Measurements from ENCODE around the gene GUK1. TPM values are rescaled to one million over a fixed set of nuclear protein-coding genes. Genes with fewer than 3 reads are reported as not detected.

The GUK1 gene
- polyA plus RNA-seq, 1 donor from 2014 or later = 502 TPM

DNA sequence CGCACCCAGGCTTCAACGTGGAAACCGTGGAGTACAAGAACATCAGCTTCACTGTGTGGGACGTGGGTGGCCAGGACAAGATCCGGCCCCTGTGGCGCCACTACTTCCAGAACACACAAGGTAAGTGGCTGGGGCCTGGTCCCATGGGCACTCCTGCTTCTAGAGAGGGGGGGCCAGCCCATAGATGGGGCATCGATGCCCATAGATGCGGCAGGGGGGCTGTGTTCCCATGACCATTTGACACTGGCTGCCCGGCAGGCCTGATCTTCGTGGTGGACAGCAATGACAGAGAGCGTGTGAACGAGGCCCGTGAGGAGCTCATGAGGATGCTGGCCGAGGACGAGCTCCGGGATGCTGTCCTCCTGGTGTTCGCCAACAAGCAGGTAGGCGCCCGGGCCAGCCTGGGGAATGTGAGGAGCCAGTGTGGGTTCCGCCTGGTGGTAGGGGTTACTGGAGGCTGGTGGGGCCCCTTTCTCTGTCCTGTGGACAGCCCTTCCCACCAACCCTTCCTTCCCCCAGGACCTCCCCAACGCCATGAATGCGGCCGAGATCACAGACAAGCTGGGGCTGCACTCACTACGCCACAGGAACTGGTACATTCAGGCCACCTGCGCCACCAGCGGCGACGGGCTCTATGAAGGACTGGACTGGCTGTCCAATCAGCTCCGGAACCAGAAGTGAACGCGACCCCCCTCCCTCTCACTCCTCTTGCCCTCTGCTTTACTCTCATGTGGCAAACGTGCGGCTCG is 42.6 kb upstream of the GUK1 start:
- Histone ChIP-seq H3K79me2 (replicated peaks; ENCODE audit: insufficient read depth, low read length) (peaks cover 54% of the 10 kb centered on the region), H3K9me2 (ENCODE audit: insufficient read depth, low read length) (no peaks in the 10 kb centered on the region), H3K27me3 (ENCODE audit: insufficient read depth, low read depth, low read length) (no peaks in the 10 kb centered on the region), H3K9ac (ENCODE audit: low read length) (no peak overlapping the region), H3K4me2 (ENCODE audit: low read length) (no peak overlapping the region), H3K9me3 (ENCODE audit: low read length) (peaks cover 4% of the 10 kb centered on the region), H2AFZ (ENCODE audit: low read depth, low read length) (no peak overlapping the region), H3K4me3 (ENCODE audit: low read length) (no peak overlapping the region), H4K20me1 (ENCODE audit: insufficient read depth) (no peaks in the 10 kb centered on the region), H3F3A (ENCODE audit: insufficient read depth, low read length, poor library complexity, severe bottlenecking) (no peaks in the 10 kb centered on the region), H3K36me3 (ENCODE audit: insufficient read depth, low read length) (peaks cover 15% of the 10 kb centered on the region), H3K27ac (ENCODE audit: low read length) (no peak overlapping the region)
- TF ChIP-seq EP300 (conservative IDR thresholded peaks at IDR 0.05; ENCODE audit: poor library complexity, severe bottlenecking) (no peak), EZH2 (IDR thresholded peaks at IDR 0.05; ENCODE audit: borderline replicate concordance, insufficient read depth, low read length, poor library complexity, severe bottlenecking) (no peak), POLR2AphosphoS5 (IDR thresholded peaks at IDR 0.05) (no peak), TAF1 (IDR thresholded peaks at IDR 0.05; ENCODE audit: low read depth) (no peak)
- TF ChIP-seq, protein P1, sequence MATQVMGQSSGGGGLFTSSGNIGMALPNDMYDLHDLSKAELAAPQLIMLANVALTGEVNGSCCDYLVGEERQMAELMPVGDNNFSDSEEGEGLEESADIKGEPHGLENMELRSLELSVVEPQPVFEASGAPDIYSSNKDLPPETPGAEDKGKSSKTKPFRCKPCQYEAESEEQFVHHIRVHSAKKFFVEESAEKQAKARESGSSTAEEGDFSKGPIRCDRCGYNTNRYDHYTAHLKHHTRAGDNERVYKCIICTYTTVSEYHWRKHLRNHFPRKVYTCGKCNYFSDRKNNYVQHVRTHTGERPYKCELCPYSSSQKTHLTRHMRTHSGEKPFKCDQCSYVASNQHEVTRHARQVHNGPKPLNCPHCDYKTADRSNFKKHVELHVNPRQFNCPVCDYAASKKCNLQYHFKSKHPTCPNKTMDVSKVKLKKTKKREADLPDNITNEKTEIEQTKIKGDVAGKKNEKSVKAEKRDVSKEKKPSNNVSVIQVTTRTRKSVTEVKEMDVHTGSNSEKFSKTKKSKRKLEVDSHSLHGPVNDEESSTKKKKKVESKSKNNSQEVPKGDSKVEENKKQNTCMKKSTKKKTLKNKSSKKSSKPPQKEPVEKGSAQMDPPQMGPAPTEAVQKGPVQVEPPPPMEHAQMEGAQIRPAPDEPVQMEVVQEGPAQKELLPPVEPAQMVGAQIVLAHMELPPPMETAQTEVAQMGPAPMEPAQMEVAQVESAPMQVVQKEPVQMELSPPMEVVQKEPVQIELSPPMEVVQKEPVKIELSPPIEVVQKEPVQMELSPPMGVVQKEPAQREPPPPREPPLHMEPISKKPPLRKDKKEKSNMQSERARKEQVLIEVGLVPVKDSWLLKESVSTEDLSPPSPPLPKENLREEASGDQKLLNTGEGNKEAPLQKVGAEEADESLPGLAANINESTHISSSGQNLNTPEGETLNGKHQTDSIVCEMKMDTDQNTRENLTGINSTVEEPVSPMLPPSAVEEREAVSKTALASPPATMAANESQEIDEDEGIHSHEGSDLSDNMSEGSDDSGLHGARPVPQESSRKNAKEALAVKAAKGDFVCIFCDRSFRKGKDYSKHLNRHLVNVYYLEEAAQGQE (IDR thresholded peaks at IDR 0.05; ENCODE audit: borderline replicate concordance) = no peak

DNA sequence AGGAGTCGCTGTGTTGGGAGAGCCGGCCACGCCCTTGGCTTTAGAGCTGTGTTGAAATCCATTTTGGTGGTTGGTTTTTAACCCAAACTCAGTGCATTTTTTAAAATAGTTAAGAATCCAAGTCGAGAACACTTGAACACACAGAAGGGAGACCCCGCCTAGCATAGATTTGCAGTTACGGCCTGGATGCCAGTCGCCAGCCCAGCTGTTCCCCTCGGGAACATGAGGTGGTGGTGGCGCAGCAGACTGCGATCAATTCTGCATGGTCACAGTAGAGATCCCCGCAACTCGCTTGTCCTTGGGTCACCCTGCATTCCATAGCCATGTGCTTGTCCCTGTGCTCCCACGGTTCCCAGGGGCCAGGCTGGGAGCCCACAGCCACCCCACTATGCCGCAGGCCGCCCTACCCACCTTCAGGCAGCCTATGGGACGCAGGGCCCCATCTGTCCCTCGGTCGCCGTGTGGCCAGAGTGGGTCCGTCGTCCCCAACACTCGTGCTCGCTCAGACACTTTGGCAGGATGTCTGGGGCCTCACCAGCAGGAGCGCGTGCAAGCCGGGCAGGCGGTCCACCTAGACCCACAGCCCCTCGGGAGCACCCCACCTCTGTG is 41.7 kb upstream of the GUK1 start:
- H3F3A ChIP-seq (ENCODE audit: insufficient read depth, low read length, poor library complexity, severe bottlenecking) = no peaks in the 10 kb centered on the region
- H3K27ac ChIP-seq (ENCODE audit: low read length) = no peak overlapping the region
- H3K79me2 ChIP-seq (replicated peaks; ENCODE audit: insufficient read depth, low read length) = peaks cover 45% of the 10 kb centered on the region
- no peak overlapping the region for H3K4me3 ChIP-seq (ENCODE audit: low read length)
- H3K9me2 ChIP-seq (ENCODE audit: insufficient read depth, low read length) = no peaks in the 10 kb centered on the region
- H4K20me1 ChIP-seq (ENCODE audit: insufficient read depth) = no peaks in the 10 kb centered on the region
- peaks cover 15% of the 10 kb centered on the region for H3K36me3 ChIP-seq (ENCODE audit: insufficient read depth, low read length)
- H2AFZ ChIP-seq (ENCODE audit: low read depth, low read length) = no peak overlapping the region
- H3K27me3 ChIP-seq (ENCODE audit: insufficient read depth, low read depth, low read length) = no peaks in the 10 kb centered on the region
- no peak for TF ChIP-seq TAF1 (IDR thresholded peaks at IDR 0.05; ENCODE audit: low read depth)
- TF ChIP-seq EZH2 (IDR thresholded peaks at IDR 0.05; ENCODE audit: borderline replicate concordance, insufficient read depth, low read length, poor library complexity, severe bottlenecking) = no peak
- TF ChIP-seq POLR2AphosphoS5 (IDR thresholded peaks at IDR 0.05) = no peak
- TF ChIP-seq MXI1 (conservative IDR thresholded peaks at IDR 0.05; ENCODE audit: poor library complexity, severe bottlenecking) = no peak
- no peak overlapping the region for H3K4me2 ChIP-seq (ENCODE audit: low read length)
- H3K9ac ChIP-seq (ENCODE audit: low read length) = no peak overlapping the region
- peaks cover 4% of the 10 kb centered on the region for H3K9me3 ChIP-seq (ENCODE audit: low read length)

DNA sequence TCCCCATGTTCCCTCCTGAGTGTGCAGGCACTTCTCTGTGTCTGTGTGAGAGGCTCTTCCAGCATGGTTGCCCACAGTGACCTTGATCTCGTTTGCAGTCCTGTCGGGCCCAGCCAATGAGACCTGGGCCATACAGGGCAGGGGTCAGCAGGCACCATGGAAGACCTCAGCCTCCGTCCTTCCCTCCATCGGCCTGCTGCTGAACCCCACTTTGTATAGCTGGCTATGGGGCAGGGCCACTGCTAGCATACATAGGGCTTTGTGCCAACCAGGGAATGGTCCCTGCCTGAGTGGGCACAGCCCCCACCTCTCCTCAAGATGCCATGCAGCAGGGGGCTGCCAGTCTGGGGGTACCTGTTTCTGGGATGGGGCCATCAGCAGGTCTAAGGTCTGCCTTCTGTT is 40.7 kb upstream of the GUK1 start:
- no peak overlapping the region for H3K4me3 ChIP-seq (ENCODE audit: low read length)
- peaks cover 36% of the 10 kb centered on the region for H3K79me2 ChIP-seq (replicated peaks; ENCODE audit: insufficient read depth, low read length)
- TF ChIP-seq TAF1 (IDR thresholded peaks at IDR 0.05; ENCODE audit: low read depth) (no peak), MXI1 (conservative IDR thresholded peaks at IDR 0.05; ENCODE audit: poor library complexity, severe bottlenecking) (no peak), EZH2 (IDR thresholded peaks at IDR 0.05; ENCODE audit: borderline replicate concordance, insufficient read depth, low read length, poor library complexity, severe bottlenecking) (no peak), SMC3 (conservative IDR thresholded peaks at IDR 0.05; ENCODE audit: poor library complexity) (no peak), RAD21 (conservative IDR thresholded peaks at IDR 0.05) (no peak), EP300 (conservative IDR thresholded peaks at IDR 0.05; ENCODE audit: poor library complexity, severe bottlenecking) (no peak)
- TF ChIP-seq, protein P1 (IDR thresholded peaks at IDR 0.05; ENCODE audit: borderline replicate concordance) = no peak
- TF ChIP-seq, protein P2, sequence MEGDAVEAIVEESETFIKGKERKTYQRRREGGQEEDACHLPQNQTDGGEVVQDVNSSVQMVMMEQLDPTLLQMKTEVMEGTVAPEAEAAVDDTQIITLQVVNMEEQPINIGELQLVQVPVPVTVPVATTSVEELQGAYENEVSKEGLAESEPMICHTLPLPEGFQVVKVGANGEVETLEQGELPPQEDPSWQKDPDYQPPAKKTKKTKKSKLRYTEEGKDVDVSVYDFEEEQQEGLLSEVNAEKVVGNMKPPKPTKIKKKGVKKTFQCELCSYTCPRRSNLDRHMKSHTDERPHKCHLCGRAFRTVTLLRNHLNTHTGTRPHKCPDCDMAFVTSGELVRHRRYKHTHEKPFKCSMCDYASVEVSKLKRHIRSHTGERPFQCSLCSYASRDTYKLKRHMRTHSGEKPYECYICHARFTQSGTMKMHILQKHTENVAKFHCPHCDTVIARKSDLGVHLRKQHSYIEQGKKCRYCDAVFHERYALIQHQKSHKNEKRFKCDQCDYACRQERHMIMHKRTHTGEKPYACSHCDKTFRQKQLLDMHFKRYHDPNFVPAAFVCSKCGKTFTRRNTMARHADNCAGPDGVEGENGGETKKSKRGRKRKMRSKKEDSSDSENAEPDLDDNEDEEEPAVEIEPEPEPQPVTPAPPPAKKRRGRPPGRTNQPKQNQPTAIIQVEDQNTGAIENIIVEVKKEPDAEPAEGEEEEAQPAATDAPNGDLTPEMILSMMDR (IDR thresholded peaks at IDR 0.05; ENCODE audit: poor library complexity, severe bottlenecking) = no peak
- no peaks in the 10 kb centered on the region for H3K27me3 ChIP-seq (ENCODE audit: insufficient read depth, low read depth, low read length)
- H3K9me2 ChIP-seq (ENCODE audit: insufficient read depth, low read length) = no peaks in the 10 kb centered on the region
- H4K20me1 ChIP-seq (ENCODE audit: insufficient read depth) = no peaks in the 10 kb centered on the region
- H3K4me2 ChIP-seq (ENCODE audit: low read length) = no peak overlapping the region
- no peak overlapping the region for H3K9ac ChIP-seq (ENCODE audit: low read length)
- peaks cover 15% of the 10 kb centered on the region for H3K36me3 ChIP-seq (ENCODE audit: insufficient read depth, low read length)
- no peak overlapping the region for H2AFZ ChIP-seq (ENCODE audit: low read depth, low read length)
- H3K9me3 ChIP-seq (ENCODE audit: low read length) = peaks cover 4% of the 10 kb centered on the region
- H3F3A ChIP-seq (ENCODE audit: insufficient read depth, low read length, poor library complexity, severe bottlenecking) = no peaks in the 10 kb centered on the region
- H3K27ac ChIP-seq (ENCODE audit: low read length) = no peak overlapping the region
